Neural cell (in vitro differentiated cells): ENCODE results near the gene U2SURP. TPM values are rescaled to one million over a fixed set of nuclear protein-coding genes. Genes with fewer than 3 reads are reported as not detected.

Source experiments
- H2AFZ ChIP-seq: fragments of 200-600, 300-800 bp; sonication (generic), shearing (Covaris generic); 2 replicates; pipeline ENCODE4 v1.6.0; 2014; ENCODE audit warnings: low read depth, mild to moderate bottlenecking, antibody characterized with exemption, low read length, moderate library complexity
- H3F3A ChIP-seq: fragments of 200-600 bp; shearing (Covaris generic); 2 replicates; pipeline ENCODE4 v1.6.1; 2016; ENCODE audit warnings: mild to moderate bottlenecking, moderate library complexity, mixed read lengths, antibody characterized with exemption, low read length; ENCODE audit not compliant: insufficient read depth, poor library complexity, severe bottlenecking
- H3K27ac ChIP-seq: fragments of 200-600, 300-800 bp; sonication (generic), shearing (Covaris generic); 2 replicates; pipeline ENCODE4 v1.5.1; 2014; ENCODE audit warnings: mild to moderate bottlenecking, low read length, moderate library complexity
- H3K27me3 ChIP-seq: fragments of 300-800, 200-600 bp; sonication (generic), shearing (Covaris generic); 2 replicates; pipeline ENCODE4 v1.6.0; 2014; ENCODE audit warnings: mild to moderate bottlenecking, low read depth, low read length, moderate library complexity; ENCODE audit not compliant: insufficient read depth
- H3K36me3 ChIP-seq: fragments of 300-800, 200-600 bp; sonication (generic), shearing (Covaris generic); 2 replicates; pipeline ENCODE4 v1.5.1; 2014; ENCODE audit warnings: mild to moderate bottlenecking, antibody characterized with exemption, low read length, moderate library complexity; ENCODE audit not compliant: insufficient read depth
- H3K4me2 ChIP-seq: fragments of 300-800, 200-600 bp; sonication (generic), shearing (Covaris generic); 2 replicates; pipeline ENCODE4 v1.6.0; 2014; ENCODE audit warnings: mild to moderate bottlenecking, low read length
- H3K4me3 ChIP-seq: fragments of 300-800, 200-600 bp; sonication (generic), shearing (Covaris generic); 2 replicates; pipeline ENCODE4 v1.5.1; 2014; ENCODE audit warnings: mild to moderate bottlenecking, low read length, moderate library complexity
- H3K79me2 ChIP-seq: fragments of 200-600 bp; shearing (Covaris generic); replicated peaks from 2 replicates; pipeline ENCODE4 v1.6.0; 2014; ENCODE audit warnings: mild to moderate bottlenecking, low read length, moderate library complexity; ENCODE audit not compliant: insufficient read depth
- H3K9ac ChIP-seq: fragments of 300-800, 200-600 bp; sonication (generic), shearing (Covaris generic); 2 replicates; pipeline ENCODE4 v1.6.1; 2016; ENCODE audit warnings: mild to moderate bottlenecking, low read length, mixed read lengths
- H3K9me2 ChIP-seq: fragments of 200-600 bp; shearing (Covaris generic); 2 replicates; pipeline ENCODE4 v1.6.1; 2016; ENCODE audit warnings: mild to moderate bottlenecking, low read length, mixed read lengths; ENCODE audit not compliant: insufficient read depth
- H3K9me3 ChIP-seq: fragments of 200-600, 300-800 bp; sonication (generic), shearing (Covaris generic); 2 replicates; pipeline ENCODE4 v1.6.1; 2016; ENCODE audit warnings: mild to moderate bottlenecking, mixed run types, low read length, moderate library complexity, mixed read lengths
- H4K20me1 ChIP-seq: fragments of 200-600 bp; shearing (Covaris generic); 2 replicates; pipeline ENCODE4 v1.6.1; 2016; ENCODE audit warnings: mild to moderate bottlenecking, mixed run types; ENCODE audit not compliant: insufficient read depth
- EP300 ChIP-seq: fragments of 450-650 bp; conservative IDR thresholded peaks from 2 replicates; pipeline ENCODE4 v1.6.1; 2014; ENCODE audit warnings: antibody characterized with exemption, mild to moderate bottlenecking, moderate library complexity; ENCODE audit not compliant: poor library complexity, severe bottlenecking
- EZH2 ChIP-seq: fragments of 200-600, 300-800 bp; shearing (Covaris generic), sonication (generic); IDR thresholded peaks from 2 replicates; pipeline ENCODE4 v1.6.1; 2014; ENCODE audit warnings: antibody characterized with exemption, low read length, borderline replicate concordance, mild to moderate bottlenecking; ENCODE audit not compliant: insufficient read depth, poor library complexity, severe bottlenecking
- MXI1 ChIP-seq: fragments of 450-650 bp; conservative IDR thresholded peaks from 2 replicates; pipeline ENCODE4 v1.6.1; 2014; ENCODE audit warnings: antibody characterized with exemption, mild to moderate bottlenecking; ENCODE audit not compliant: poor library complexity, severe bottlenecking
- POLR2AphosphoS5 ChIP-seq: IDR thresholded peaks from 2 replicates; pipeline ENCODE4 v1.6.1; 2012
- RAD21 ChIP-seq: fragments of 450-650 bp; conservative IDR thresholded peaks from 2 replicates; pipeline ENCODE4 v1.6.1; 2014; ENCODE audit warnings: antibody characterized with exemption, mild to moderate bottlenecking, moderate library complexity
- REST ChIP-seq: IDR thresholded peaks from 2 replicates; pipeline ENCODE4 v1.6.1; 2012; ENCODE audit warnings: borderline replicate concordance
- SMC3 ChIP-seq: fragments of 450-650 bp; conservative IDR thresholded peaks from 2 replicates; pipeline ENCODE4 v1.6.1; 2014; ENCODE audit warnings: antibody characterized with exemption, mild to moderate bottlenecking, moderate library complexity; ENCODE audit not compliant: poor library complexity
- TAF1 ChIP-seq: IDR thresholded peaks from 2 replicates; pipeline ENCODE4 v1.6.1; 2012; ENCODE audit warnings: low read depth
- polyA plus RNA-seq: library from polyadenylated mRNA; depleted of rRNA; stranded (reverse); fragments of >200 nt; gene quantifications from 2 replicates; pipeline ENCODE4 v1.2.3, GENCODE V29; 2014
- TF ChIP-seq, protein P1 (sequence below): fragments of 450-650 bp; IDR thresholded peaks from 2 replicates; pipeline ENCODE4 v1.5.1; 2014; ENCODE audit warnings: antibody characterized with exemption, mild to moderate bottlenecking, moderate library complexity; ENCODE audit not compliant: poor library complexity, severe bottlenecking

The U2SURP gene
- polyA plus RNA-seq, 1 donor from 2014 or later = 159 TPM

DNA sequence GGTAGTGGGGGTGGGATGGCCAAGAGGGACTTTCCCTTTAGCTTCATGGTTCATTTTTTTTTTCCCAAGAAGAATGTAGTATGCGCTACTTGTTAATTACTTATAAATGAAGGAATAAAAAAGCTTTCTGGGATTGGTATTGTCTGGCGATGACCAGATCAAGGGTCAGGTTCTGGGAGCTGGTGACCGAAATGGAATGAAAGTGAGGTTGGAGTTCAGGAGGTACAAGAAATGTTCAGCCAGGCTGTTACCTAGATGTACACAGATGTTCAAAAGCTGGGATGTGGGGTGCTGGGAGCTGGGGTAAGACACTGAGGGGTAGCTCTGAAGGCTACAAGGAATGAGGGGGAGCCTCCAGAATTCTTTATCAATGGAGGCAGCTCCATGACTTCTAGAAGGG is 17.1 kb upstream of the U2SURP start:
- Histone ChIP-seq H3K9me3 (no peaks in the 10 kb centered on the region), H3K79me2 (no peaks in the 10 kb centered on the region), H3K9ac (no peak overlapping the region), H3K27me3 (no peaks in the 10 kb centered on the region), H3K4me2 (no peak overlapping the region), H3K9me2 (no peaks in the 10 kb centered on the region), H4K20me1 (no peaks in the 10 kb centered on the region), H3K36me3 (no peaks in the 10 kb centered on the region), H3K4me3 (no peak overlapping the region), H3K27ac (no peak overlapping the region), H2AFZ (no peak overlapping the region), H3F3A (no peaks in the 10 kb centered on the region)
- TF ChIP-seq RAD21 (no peak), EP300 (no peak), TAF1 (no peak), MXI1 (no peak)
- TF ChIP-seq, protein P1, sequence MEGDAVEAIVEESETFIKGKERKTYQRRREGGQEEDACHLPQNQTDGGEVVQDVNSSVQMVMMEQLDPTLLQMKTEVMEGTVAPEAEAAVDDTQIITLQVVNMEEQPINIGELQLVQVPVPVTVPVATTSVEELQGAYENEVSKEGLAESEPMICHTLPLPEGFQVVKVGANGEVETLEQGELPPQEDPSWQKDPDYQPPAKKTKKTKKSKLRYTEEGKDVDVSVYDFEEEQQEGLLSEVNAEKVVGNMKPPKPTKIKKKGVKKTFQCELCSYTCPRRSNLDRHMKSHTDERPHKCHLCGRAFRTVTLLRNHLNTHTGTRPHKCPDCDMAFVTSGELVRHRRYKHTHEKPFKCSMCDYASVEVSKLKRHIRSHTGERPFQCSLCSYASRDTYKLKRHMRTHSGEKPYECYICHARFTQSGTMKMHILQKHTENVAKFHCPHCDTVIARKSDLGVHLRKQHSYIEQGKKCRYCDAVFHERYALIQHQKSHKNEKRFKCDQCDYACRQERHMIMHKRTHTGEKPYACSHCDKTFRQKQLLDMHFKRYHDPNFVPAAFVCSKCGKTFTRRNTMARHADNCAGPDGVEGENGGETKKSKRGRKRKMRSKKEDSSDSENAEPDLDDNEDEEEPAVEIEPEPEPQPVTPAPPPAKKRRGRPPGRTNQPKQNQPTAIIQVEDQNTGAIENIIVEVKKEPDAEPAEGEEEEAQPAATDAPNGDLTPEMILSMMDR = no peak

GRCh38 chr3:142987080-142987700 is 14.2 kb upstream of the U2SURP start:
- Histone ChIP-seq H3K36me3 (no peaks in the 10 kb centered on the region), H4K20me1 (no peaks in the 10 kb centered on the region), H3K27me3 (no peaks in the 10 kb centered on the region), H2AFZ (no peak overlapping the region), H3K27ac (no peak overlapping the region), H3K9ac (no peak overlapping the region), H3F3A (no peaks in the 10 kb centered on the region), H3K9me2 (no peaks in the 10 kb centered on the region), H3K79me2 (no peaks in the 10 kb centered on the region), H3K4me2 (no peak overlapping the region), H3K9me3 (no peaks in the 10 kb centered on the region), H3K4me3 (no peak overlapping the region)
- TF ChIP-seq SMC3 (peak; percentile 83), POLR2AphosphoS5 (no peak), EZH2 (no peak), EP300 (no peak), MXI1 (no peak), REST (no peak), RAD21 (peak; percentile 78), TAF1 (no peak)
- TF ChIP-seq, protein P1 = peak; percentile 80
